MM.1S (cell line): Measurements from ENCODE around the gene COG8.

Experiments used
- CTCF ChIP-seq: fragments of 300-600 bp; sonication (generic); IDR thresholded peaks from 2 replicates; pipeline ENCODE4 v1.5.1; 2016; ENCODE audit warnings: antibody characterized with exemption, low read length, mixed read lengths
- EZH2 ChIP-seq: fragments of 300-600 bp; sonication (generic); optimal IDR thresholded peaks from 2 replicates; pipeline ENCODE3; 2017; ENCODE audit warnings: low read depth, mild to moderate bottlenecking, antibody characterized with exemption, low read length, mixed read lengths

- TF ChIP-seq CTCF (no peak), EZH2 (no peak)
Measured at GRCh38 chr16:69382421-69382820, 43.1 kb upstream of the COG8 start.
